BLaER1 (cell line): ENCODE data around the gene AKR1C8.

Experiments used
- H3K27ac ChIP-seq: shearing (Covaris generic); formaldehyde crosslinking; 2 replicates; pipeline ENCODE4 v1.8.1; 2022
- H3K27me3 ChIP-seq: shearing (Covaris generic); formaldehyde crosslinking; 2 replicates; pipeline ENCODE4 v1.8.1; 2022
- H3K36me3 ChIP-seq: shearing (Covaris generic); formaldehyde crosslinking; 2 replicates; pipeline ENCODE4 v1.8.1; 2022
- H3K4me1 ChIP-seq: shearing (Covaris generic); formaldehyde crosslinking; 2 replicates; pipeline ENCODE4 v1.8.1; 2022
- H3K4me2 ChIP-seq: shearing (Covaris generic); formaldehyde crosslinking; 2 replicates; pipeline ENCODE4 v1.8.1; 2022
- H3K4me3 ChIP-seq: shearing (Covaris generic); formaldehyde crosslinking; 2 replicates; pipeline ENCODE4 v1.8.1; 2022
- H3K9ac ChIP-seq: shearing (Covaris generic); formaldehyde crosslinking; 2 replicates; pipeline ENCODE4 v1.8.1; 2022
- H3K9me3 ChIP-seq: shearing (Covaris generic); formaldehyde crosslinking; 2 replicates; pipeline ENCODE4 v1.8.1; 2022
- H4K20me1 ChIP-seq: shearing (Covaris generic); formaldehyde crosslinking; 2 replicates; pipeline ENCODE4 v1.8.1; 2022
- Cebpa-rat ChIP-seq: shearing (Covaris generic); IDR thresholded peaks from 2 replicates; pipeline ENCODE4 v1.8.1; 2022

Gene AKR1C8

GRCh38 chr10:5108658-5109416 is 76.1 kb downstream of the AKR1C8 start:
- TF ChIP-seq Cebpa-rat: no peak
- Histone ChIP-seq H4K20me1 (no peaks in the 10 kb centered on the region), H3K27me3 (no peaks in the 10 kb centered on the region), H3K9me3 (no peaks in the 10 kb centered on the region), H3K36me3 (no peaks in the 10 kb centered on the region), H3K4me2 (no peak overlapping the region), H3K4me1 (no peaks in the 10 kb centered on the region), H3K4me3 (no peak overlapping the region), H3K9ac (no peak overlapping the region), H3K27ac (no peak overlapping the region)

GRCh38 chr10:5107860-5108526 is 77.0 kb downstream of the AKR1C8 start:
- Histone ChIP-seq H3K27me3 (no peaks in the 10 kb centered on the region), H3K36me3 (no peaks in the 10 kb centered on the region), H3K4me3 (no peak overlapping the region), H3K27ac (no peak overlapping the region), H3K9me3 (no peaks in the 10 kb centered on the region), H3K4me1 (no peaks in the 10 kb centered on the region), H3K9ac (no peak overlapping the region), H3K4me2 (no peak overlapping the region), H4K20me1 (no peaks in the 10 kb centered on the region)
- TF ChIP-seq Cebpa-rat: no peak

GRCh38 chr10:5106553-5106952 is 78.4 kb downstream of the AKR1C8 start:
- Histone ChIP-seq H3K9me3 (no peaks in the 10 kb centered on the region), H3K27me3 (no peaks in the 10 kb centered on the region), H3K9ac (no peak overlapping the region), H3K4me3 (no peak overlapping the region), H3K4me2 (no peak overlapping the region), H3K4me1 (no peaks in the 10 kb centered on the region), H4K20me1 (no peaks in the 10 kb centered on the region), H3K27ac (no peak overlapping the region), H3K36me3 (no peaks in the 10 kb centered on the region)
- TF ChIP-seq Cebpa-rat: no peak

GRCh38 chr10:5105626-5106025 is 79.3 kb downstream of the AKR1C8 start:
- Histone ChIP-seq H3K4me3 (no peak overlapping the region), H3K27me3 (no peaks in the 10 kb centered on the region), H3K36me3 (no peaks in the 10 kb centered on the region), H3K4me2 (no peak overlapping the region), H3K9me3 (no peaks in the 10 kb centered on the region), H3K9ac (no peak overlapping the region), H3K4me1 (no peaks in the 10 kb centered on the region), H4K20me1 (no peaks in the 10 kb centered on the region), H3K27ac (no peak overlapping the region)
- TF ChIP-seq Cebpa-rat: no peak
